GM13976 (cell line): ENCODE data around the gene FAM25G.

ENCODE experiments used
- DNase-seq: peaks from one replicate; pipeline ENCODE4 v3.0.0; 2012; ENCODE audit warnings: low spot score
- CTCF ChIP-seq: IDR thresholded peaks from 2 replicates; pipeline ENCODE4 v1.5.1; 2012; ENCODE audit warnings: borderline replicate concordance, mild to moderate bottlenecking; ENCODE audit not compliant: insufficient read depth; ENCODE audit errors: extremely low read depth, missing control alignments, control extremely low read depth
- in situ Hi-C: fragments of 300-500 bp; cut with MboI; formaldehyde crosslinking; loops from one replicate; pipeline ENCODE4 v1.12.0; 2022; ENCODE audit warnings: low sequenced_read_pairs, mixed read lengths, inconsistent platforms; ENCODE audit not compliant: unreplicated experiment

The FAM25G gene

GRCh38 chr10:47447705-47448104 lies 43.8 kb downstream of the FAM25G start:
- no peak for TF ChIP-seq CTCF
- in situ Hi-C loops = no loop called here
- DNase-seq = no peak

- no peak for DNase-seq
- in situ Hi-C loops = no loop called here
- TF ChIP-seq CTCF = no peak
These were observed 44.3 kb downstream of the FAM25G start for GRCh38 chr10:47447209-47447608.

- TF ChIP-seq CTCF = no peak
- DNase-seq = no peak
- in situ Hi-C loops = no loop called here
These were observed 45.8 kb downstream of the FAM25G start for GRCh38 chr10:47445720-47446119.

GRCh38 chr10:47444047-47444446 lies 47.5 kb downstream of the FAM25G start:
- in situ Hi-C loops = no loop called here
- no peak for DNase-seq
- no peak for TF ChIP-seq CTCF

- in situ Hi-C loops = no loop called here
- DNase-seq = no peak
- no peak for TF ChIP-seq CTCF
These were observed 48.4 kb downstream of the FAM25G start for GRCh38 chr10:47443145-47443544.

GRCh38 chr10:47442351-47442750 lies 49.1 kb downstream of the FAM25G start:
- in situ Hi-C loops = no loop called here
- no peak for TF ChIP-seq CTCF

GRCh38 chr10:47441938-47442337 lies 49.6 kb downstream of the FAM25G start:
- no peak for TF ChIP-seq CTCF
- in situ Hi-C loops = no loop called here
- DNase-seq = peak; percentile 1

More at GRCh38 chr10:47442351-47442750, 49.1 kb downstream of the FAM25G start:
- peak; percentile 1 for DNase-seq
